ENCODE measurements around the gene TMEM126A.

GRCh38 chr11:85651118-85651517 is 3.4 kb downstream of the TMEM126A start:
- TF ChIP-seq, protein P1, sequence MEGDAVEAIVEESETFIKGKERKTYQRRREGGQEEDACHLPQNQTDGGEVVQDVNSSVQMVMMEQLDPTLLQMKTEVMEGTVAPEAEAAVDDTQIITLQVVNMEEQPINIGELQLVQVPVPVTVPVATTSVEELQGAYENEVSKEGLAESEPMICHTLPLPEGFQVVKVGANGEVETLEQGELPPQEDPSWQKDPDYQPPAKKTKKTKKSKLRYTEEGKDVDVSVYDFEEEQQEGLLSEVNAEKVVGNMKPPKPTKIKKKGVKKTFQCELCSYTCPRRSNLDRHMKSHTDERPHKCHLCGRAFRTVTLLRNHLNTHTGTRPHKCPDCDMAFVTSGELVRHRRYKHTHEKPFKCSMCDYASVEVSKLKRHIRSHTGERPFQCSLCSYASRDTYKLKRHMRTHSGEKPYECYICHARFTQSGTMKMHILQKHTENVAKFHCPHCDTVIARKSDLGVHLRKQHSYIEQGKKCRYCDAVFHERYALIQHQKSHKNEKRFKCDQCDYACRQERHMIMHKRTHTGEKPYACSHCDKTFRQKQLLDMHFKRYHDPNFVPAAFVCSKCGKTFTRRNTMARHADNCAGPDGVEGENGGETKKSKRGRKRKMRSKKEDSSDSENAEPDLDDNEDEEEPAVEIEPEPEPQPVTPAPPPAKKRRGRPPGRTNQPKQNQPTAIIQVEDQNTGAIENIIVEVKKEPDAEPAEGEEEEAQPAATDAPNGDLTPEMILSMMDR (IDR thresholded peaks at IDR 0.05; ENCODE audit: insufficient read depth, low read depth, low read length) = no peak
- TF ChIP-seq EZH2 (IDR thresholded peaks at IDR 0.05; ENCODE audit: insufficient read depth, low read length) = no peak

All from astrocyte (in vitro differentiated cells and primary cell).